Osteocyte (in vitro differentiated cells): Measurements from ENCODE around the gene IPCEF1. TPM values are rescaled to one million over a fixed set of nuclear protein-coding genes. Genes with fewer than 3 reads are reported as not detected.

ENCODE experiments used
- DNase-seq: peaks from one replicate; pipeline ENCODE4 v3.0.0; 2021; ENCODE audit warnings: mixed read lengths; ENCODE audit not compliant: unreplicated experiment; ENCODE audit errors: extremely low spot score
- H3K27ac Mint-ChIP-seq: one replicate; pipeline ENCODE4 v1.8.0; 2021; ENCODE audit warnings: mild to moderate bottlenecking, mixed read lengths; ENCODE audit not compliant: unreplicated experiment
- H3K27me3 Mint-ChIP-seq: one replicate; pipeline ENCODE4 v1.8.0; 2021; ENCODE audit warnings: mixed read lengths; ENCODE audit not compliant: unreplicated experiment
- H3K36me3 Mint-ChIP-seq: one replicate; pipeline ENCODE4 v1.8.0; 2021; ENCODE audit warnings: mixed read lengths; ENCODE audit not compliant: unreplicated experiment
- H3K4me1 Mint-ChIP-seq: one replicate; pipeline ENCODE4 v1.8.0; 2021; ENCODE audit warnings: mixed read lengths; ENCODE audit not compliant: unreplicated experiment
- H3K4me3 Mint-ChIP-seq: one replicate; pipeline ENCODE4 v1.8.0; 2021; ENCODE audit warnings: mild to moderate bottlenecking, moderate library complexity, mixed read lengths; ENCODE audit not compliant: unreplicated experiment
- H3K9me3 Mint-ChIP-seq: one replicate; pipeline ENCODE4 v1.8.0; 2021; ENCODE audit warnings: mixed read lengths; ENCODE audit not compliant: unreplicated experiment
- long read RNA-seq: library from polyadenylated mRNA; unstranded; transcript quantifications from one replicate; pipeline ENCODE4 v2.0.0, GENCODE V29; 2021
- total RNA-seq: library from RNA; stranded (reverse); gene quantifications from 2 replicates; pipeline ENCODE4 v1.2.1, GENCODE V29; 2021
- TF ChIP-seq, protein P1 (sequence below): fragments of 200-600 bp; sonication (generic); IDR thresholded peaks from 2 replicates; pipeline ENCODE4 v1.5.0; 2021; ENCODE audit warnings: antibody characterized with exemption, mild to moderate bottlenecking, moderate library complexity

Gene IPCEF1, protein sequence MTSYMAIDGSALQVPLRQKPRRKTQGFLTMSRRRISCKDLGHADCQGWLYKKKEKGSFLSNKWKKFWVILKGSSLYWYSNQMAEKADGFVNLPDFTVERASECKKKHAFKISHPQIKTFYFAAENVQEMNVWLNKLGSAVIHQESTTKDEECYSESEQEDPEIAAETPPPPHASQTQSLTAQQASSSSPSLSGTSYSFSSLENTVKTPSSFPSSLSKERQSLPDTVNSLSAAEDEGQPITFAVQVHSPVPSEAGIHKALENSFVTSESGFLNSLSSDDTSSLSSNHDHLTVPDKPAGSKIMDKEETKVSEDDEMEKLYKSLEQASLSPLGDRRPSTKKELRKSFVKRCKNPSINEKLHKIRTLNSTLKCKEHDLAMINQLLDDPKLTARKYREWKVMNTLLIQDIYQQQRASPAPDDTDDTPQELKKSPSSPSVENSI
- total RNA-seq = 0.31 and 0.46 TPM in 2 replicates
- long read RNA-seq = 0 reads

DNA sequence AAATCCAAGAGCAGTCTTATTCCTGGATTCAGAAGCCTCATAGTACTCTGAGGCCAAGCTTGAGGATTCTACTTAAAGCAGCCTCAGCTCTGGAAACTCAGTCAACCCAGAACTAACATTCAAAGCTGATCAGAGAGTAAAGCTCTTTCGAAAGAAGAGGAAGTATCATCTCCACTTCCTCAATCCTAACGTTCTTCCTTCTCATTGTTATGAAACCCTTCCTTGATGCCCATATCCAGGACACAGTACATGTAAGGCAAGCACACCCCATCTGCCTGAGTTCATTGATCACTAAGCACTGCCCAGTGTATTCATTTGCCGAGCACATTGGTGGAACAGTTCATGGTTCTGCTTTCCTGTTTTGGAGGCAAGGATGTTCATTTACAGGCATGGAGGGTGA lies at the start of gene IPCEF1:
IPCEF1 (minus strand) TSS at position 114 of the 400 bp plus-strand sequence. CDS start 90,856 bp downstream, outside the sequence.
- no peak within 1 kb of the TSS for H3K27ac Mint-ChIP-seq
- no peaks in the 10 kb centered on the region for H3K4me1 Mint-ChIP-seq
- H3K27me3 Mint-ChIP-seq = no peaks in the 10 kb centered on the region
- peaks cover 3% of the 10 kb centered on the region for H3K9me3 Mint-ChIP-seq
- no peak within 1 kb of the TSS for H3K4me3 Mint-ChIP-seq
- H3K36me3 Mint-ChIP-seq = no peaks in the 10 kb centered on the region
- TF ChIP-seq, protein P1, sequence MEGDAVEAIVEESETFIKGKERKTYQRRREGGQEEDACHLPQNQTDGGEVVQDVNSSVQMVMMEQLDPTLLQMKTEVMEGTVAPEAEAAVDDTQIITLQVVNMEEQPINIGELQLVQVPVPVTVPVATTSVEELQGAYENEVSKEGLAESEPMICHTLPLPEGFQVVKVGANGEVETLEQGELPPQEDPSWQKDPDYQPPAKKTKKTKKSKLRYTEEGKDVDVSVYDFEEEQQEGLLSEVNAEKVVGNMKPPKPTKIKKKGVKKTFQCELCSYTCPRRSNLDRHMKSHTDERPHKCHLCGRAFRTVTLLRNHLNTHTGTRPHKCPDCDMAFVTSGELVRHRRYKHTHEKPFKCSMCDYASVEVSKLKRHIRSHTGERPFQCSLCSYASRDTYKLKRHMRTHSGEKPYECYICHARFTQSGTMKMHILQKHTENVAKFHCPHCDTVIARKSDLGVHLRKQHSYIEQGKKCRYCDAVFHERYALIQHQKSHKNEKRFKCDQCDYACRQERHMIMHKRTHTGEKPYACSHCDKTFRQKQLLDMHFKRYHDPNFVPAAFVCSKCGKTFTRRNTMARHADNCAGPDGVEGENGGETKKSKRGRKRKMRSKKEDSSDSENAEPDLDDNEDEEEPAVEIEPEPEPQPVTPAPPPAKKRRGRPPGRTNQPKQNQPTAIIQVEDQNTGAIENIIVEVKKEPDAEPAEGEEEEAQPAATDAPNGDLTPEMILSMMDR = no peak
- peak; percentile 13 for DNase-seq

GRCh38 chr6:154406301-154406700 lies 49.7 kb upstream of the IPCEF1 start:
- DNase-seq = no peak
- H3K36me3 Mint-ChIP-seq = peaks cover 19% of the 10 kb centered on the region
- TF ChIP-seq, protein P1 = no peak
- H3K4me3 Mint-ChIP-seq = no peak overlapping the region
- H3K4me1 Mint-ChIP-seq = peaks cover 69% of the 10 kb centered on the region
- H3K9me3 Mint-ChIP-seq = no peaks in the 10 kb centered on the region
- H3K27ac Mint-ChIP-seq = no peak overlapping the region
- H3K27me3 Mint-ChIP-seq = no peaks in the 10 kb centered on the region

GRCh38 chr6:154404791-154405400 lies 48.3 kb upstream of the IPCEF1 start:
- TF ChIP-seq, protein P1 = no peak
- Mint-ChIP-seq H3K36me3 (peaks cover 19% of the 10 kb centered on the region), H3K4me1 (peaks cover 59% of the 10 kb centered on the region), H3K9me3 (no peaks in the 10 kb centered on the region), H3K27ac (peak overlapping the region; percentile 69), H3K4me3 (peak overlapping the region; percentile 7), H3K27me3 (no peaks in the 10 kb centered on the region)
- DNase-seq = no peak

DNA sequence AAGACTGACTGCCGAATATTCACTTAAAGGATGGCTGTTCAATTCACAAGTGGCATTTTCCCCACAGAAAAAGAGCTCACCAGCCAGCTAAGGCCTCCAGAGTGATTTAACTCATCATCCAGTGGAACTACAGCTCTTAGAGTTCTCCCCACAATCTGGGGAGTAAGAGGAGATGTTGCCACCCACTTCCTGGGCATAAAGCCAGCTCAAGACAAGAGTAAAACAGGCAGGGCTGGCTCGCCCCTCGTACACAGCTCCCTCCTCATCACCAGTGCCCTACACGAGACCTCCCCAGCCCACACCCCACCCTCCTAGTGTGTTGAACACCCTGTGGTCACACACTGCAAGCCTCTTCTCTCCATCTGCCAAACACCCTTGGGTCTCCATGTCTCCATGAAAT lies 47.2 kb upstream of the IPCEF1 start:
- H3K36me3 Mint-ChIP-seq = peaks cover 19% of the 10 kb centered on the region
- H3K27me3 Mint-ChIP-seq = no peaks in the 10 kb centered on the region
- no peak for DNase-seq
- H3K4me3 Mint-ChIP-seq = peak overlapping the region; percentile 32
- H3K4me1 Mint-ChIP-seq = peaks cover 61% of the 10 kb centered on the region
- H3K9me3 Mint-ChIP-seq = no peaks in the 10 kb centered on the region
- TF ChIP-seq, protein P1 = no peak
- H3K27ac Mint-ChIP-seq = peak overlapping the region; percentile 91
